Choroid plexus epithelial cell (primary cell): ENCODE data around the gene BBX.

Experiments
- DNase-seq: peaks from one replicate; pipeline ENCODE4 v3.0.0-alpha.2; 2010; ENCODE audit warnings: low read depth
- H3K4me3 ChIP-seq: 2 replicates; pipeline ENCODE4 v1.5.1; 2011; ENCODE audit warnings: low read depth, mild to moderate bottlenecking, control low read depth, low read length, moderate library complexity
- CTCF ChIP-seq: conservative IDR thresholded peaks from 2 replicates; pipeline ENCODE4 v1.5.1; 2011; ENCODE audit warnings: low read depth, mild to moderate bottlenecking, control low read depth, inconsistent platforms, low read length, moderate library complexity

BBX gene

GRCh38 chr3:107679921-107680320, 157.2 kb downstream of the BBX start:
- no peak for TF ChIP-seq CTCF
- DNase-seq: no peak
- H3K4me3 ChIP-seq: no peak overlapping the region

- no peak overlapping the region for H3K4me3 ChIP-seq
- no peak for TF ChIP-seq CTCF
- DNase-seq: peak; percentile 54
Observed at GRCh38 chr3:107680698-107681097, 157.9 kb downstream of the BBX start.

GRCh38 chr3:107681396-107681795, 158.6 kb downstream of the BBX start:
- H3K4me3 ChIP-seq: no peak overlapping the region
- DNase-seq: no peak
- no peak for TF ChIP-seq CTCF

- H3K4me3 ChIP-seq: no peak overlapping the region
- DNase-seq: no peak
- no peak for TF ChIP-seq CTCF
Observed at GRCh38 chr3:107682580-107682979, 159.8 kb downstream of the BBX start.

- TF ChIP-seq CTCF: no peak
- no peak overlapping the region for H3K4me3 ChIP-seq
- DNase-seq: peak; percentile 66
Observed at GRCh38 chr3:107683447-107683846, 160.7 kb downstream of the BBX start.

- TF ChIP-seq CTCF: no peak
- no peak for DNase-seq
- H3K4me3 ChIP-seq: no peak overlapping the region
Observed at GRCh38 chr3:107684431-107684925, 161.7 kb downstream of the BBX start.

GRCh38 chr3:107685383-107685782, 162.6 kb downstream of the BBX start:
- TF ChIP-seq CTCF: no peak
- no peak for DNase-seq
- H3K4me3 ChIP-seq: no peak overlapping the region
